ENCODE data around the gene SPSB2. TPM values are rescaled to one million over a fixed set of nuclear protein-coding genes. Genes with fewer than 3 reads are reported as not detected.
"Not testable (repeated sequence)": the region's sequence is repeated elsewhere in the genome, so short reads cannot be mapped to it uniquely, and the experiment has no call there.

The SPSB2 gene
- total and polyA plus RNA-seq, 11 donors = 2.3 to 6.6 (median 3.5) TPM

DNA sequence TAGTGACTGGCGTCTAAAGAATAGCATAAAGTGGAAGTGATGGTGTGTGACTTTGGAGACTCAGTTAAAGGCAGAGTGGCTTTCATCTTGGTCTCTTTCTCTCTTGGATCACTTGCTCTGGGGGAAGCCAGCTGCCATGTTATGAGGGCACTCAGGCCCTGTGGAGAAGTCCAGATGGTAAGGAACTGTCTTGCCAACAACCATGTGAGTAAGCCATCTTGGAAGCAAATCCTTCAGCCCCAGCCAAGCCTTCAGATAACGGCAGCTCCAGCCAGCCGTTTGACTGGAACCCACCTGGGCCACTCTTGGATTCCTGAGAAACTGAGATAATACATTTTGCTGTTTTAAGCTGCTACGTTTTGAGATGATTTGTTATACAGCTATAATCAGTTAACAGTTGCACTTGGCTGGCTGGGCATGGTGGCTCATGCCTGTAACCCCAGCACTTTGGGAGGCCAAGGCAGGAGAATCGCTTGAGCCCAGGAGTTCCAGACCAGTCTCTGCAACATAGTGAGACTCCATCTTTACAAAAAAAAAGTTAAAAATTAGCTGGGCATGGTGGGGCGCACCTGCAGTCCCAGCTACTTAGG lies 23.8 kb upstream of the SPSB2 start:
- TF ChIP-seq, protein P1, sequence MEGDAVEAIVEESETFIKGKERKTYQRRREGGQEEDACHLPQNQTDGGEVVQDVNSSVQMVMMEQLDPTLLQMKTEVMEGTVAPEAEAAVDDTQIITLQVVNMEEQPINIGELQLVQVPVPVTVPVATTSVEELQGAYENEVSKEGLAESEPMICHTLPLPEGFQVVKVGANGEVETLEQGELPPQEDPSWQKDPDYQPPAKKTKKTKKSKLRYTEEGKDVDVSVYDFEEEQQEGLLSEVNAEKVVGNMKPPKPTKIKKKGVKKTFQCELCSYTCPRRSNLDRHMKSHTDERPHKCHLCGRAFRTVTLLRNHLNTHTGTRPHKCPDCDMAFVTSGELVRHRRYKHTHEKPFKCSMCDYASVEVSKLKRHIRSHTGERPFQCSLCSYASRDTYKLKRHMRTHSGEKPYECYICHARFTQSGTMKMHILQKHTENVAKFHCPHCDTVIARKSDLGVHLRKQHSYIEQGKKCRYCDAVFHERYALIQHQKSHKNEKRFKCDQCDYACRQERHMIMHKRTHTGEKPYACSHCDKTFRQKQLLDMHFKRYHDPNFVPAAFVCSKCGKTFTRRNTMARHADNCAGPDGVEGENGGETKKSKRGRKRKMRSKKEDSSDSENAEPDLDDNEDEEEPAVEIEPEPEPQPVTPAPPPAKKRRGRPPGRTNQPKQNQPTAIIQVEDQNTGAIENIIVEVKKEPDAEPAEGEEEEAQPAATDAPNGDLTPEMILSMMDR (IDR thresholded peaks at IDR 0.05) = no peak
- no peak for TF ChIP-seq POLR2A (IDR thresholded peaks at IDR 0.05)
- H3K27me3 ChIP-seq = no peaks in the 10 kb centered on the region
- H3K27ac ChIP-seq = no peak overlapping the region
- DNase-seq (no peak), ATAC-seq (no peak)
- no peak overlapping the region for H3K4me3 ChIP-seq
- H3K4me1 ChIP-seq = peaks cover 0 to 11% (median 0%) of the 10 kb centered on the region in 12 donors
- intact Hi-C loops (cut with DNase I) = no loop called here
- no peaks in the 10 kb centered on the region for H3K9me3 ChIP-seq
- WGBS, 4 donors = 68 to 82% (median 75%) methylated on average over 6 of the region's 6 CpGs
- no peaks in the 10 kb centered on the region for H3K36me3 ChIP-seq

DNA sequence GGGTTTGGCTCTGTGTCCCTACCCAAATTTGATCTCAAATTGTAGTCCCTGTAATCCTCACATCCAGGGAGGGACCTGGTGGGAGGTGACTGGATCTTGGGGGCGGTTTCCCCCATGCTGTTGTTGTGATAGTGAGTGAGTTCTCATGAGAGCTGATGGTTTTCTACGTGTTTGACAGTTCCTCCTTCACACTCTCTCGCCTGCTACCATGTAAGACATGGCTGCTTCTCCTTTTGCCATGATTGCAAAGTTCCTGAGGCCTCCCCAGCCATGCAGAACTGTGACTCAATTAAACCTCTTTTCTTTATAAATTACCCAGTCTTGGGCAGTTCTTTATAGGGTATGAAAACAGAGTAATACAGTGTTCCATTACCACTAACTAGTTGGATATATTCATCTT lies 21.2 kb upstream of the SPSB2 start:
- no peaks in the 10 kb centered on the region for H3K36me3 ChIP-seq
- TF ChIP-seq POLR2A (IDR thresholded peaks at IDR 0.05) = no peak
- TF ChIP-seq, protein P1 (IDR thresholded peaks at IDR 0.05) = no peak
- no peak overlapping the region for H3K27ac ChIP-seq
- peaks cover 0 to 14% (median 6%) of the 10 kb centered on the region in 12 donors for H3K4me1 ChIP-seq
- ATAC-seq = no peak
- H3K4me3 ChIP-seq = no peak overlapping the region
- no peaks in the 10 kb centered on the region for H3K9me3 ChIP-seq
- intact Hi-C loops (cut with DNase I) = no loop called here
- H3K27me3 ChIP-seq = no peaks in the 10 kb centered on the region
- no peak for DNase-seq
- 77 to 87% (median 82%) methylated on average over 3 of the region's 3 CpGs for WGBS, 4 donors

DNA sequence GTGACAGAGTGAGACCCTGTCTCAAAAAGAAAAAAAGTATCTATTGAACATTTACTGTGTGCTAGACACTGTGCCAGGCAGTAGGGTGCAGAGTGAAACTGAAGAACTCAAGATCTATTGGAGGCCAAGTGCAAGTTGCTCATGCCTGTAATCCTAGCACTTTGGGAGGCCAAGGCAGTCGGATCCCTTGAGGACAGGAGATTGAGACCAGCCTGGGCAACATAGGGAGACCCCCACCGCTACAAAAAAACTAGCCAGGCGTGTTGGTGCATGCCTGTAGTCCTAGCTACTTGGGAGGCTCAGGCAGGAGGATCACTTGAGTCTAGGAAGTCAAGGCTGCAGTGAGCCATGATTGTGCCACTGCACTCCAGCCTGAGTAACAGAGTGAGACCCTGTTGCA lies 19.6 kb upstream of the SPSB2 start:
- H3K4me3 ChIP-seq; intact Hi-C loops (cut with DNase I); DNase-seq; ATAC-seq; H3K9me3 ChIP-seq; H3K27ac ChIP-seq; H3K36me3 ChIP-seq; H3K27me3 ChIP-seq: not testable (repeated sequence)
- WGBS, 4 donors = 92 to 98% (median 96%) methylated on average over 3 of the region's 3 CpGs
- H3K4me1 ChIP-seq = peaks cover 0 to 14% (median 6%) of the 10 kb centered on the region in 12 donors

DNA sequence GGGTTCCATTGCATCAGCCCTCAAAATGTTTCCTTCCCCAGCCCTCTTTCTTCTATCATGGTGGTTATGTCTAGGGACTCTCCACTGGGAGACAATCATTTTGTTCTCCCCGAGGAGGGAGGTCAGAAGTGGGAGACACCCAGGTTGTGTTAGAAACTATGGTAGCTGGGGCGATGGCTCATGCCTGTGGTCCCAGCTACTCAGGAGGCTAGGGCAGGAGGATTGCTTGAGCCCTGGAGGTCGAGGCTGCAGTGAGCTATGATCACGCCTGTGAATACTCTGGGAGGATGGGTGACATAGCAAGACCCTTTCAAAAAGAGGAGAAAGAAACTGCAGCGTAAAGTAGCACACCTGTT lies 18.5 kb upstream of the SPSB2 start:
- no peaks in the 10 kb centered on the region for H3K9me3 ChIP-seq
- ATAC-seq = peak in 3 of 4 donors; percentile 1 to 14 (median 2)
- H3K27me3 ChIP-seq = no peaks in the 10 kb centered on the region
- intact Hi-C loops (cut with DNase I) = loop anchor here in 3 of 10 donors (1.0 to 2.0 kb wide), 2 partner anchors 18 to 19 kb away; partner anchors contain the start of gene SPSB2 (in 3 of the 3)
- TF ChIP-seq, protein P1 (IDR thresholded peaks at IDR 0.05) = no peak
- TF ChIP-seq POLR2A (IDR thresholded peaks at IDR 0.05) = no peak
- peak overlapping the region; percentile 4 to 70 (median 57) for H3K4me3 ChIP-seq
- DNase-seq = no peak
- WGBS, 4 donors = 80 to 89% (median 85%) methylated on average over 5 of the region's 5 CpGs
- H3K27ac ChIP-seq = peak overlapping the region; percentile 66 to 97 (median 90)
- peaks cover 0 to 14% (median 6%) of the 10 kb centered on the region in 12 donors for H3K4me1 ChIP-seq
- no peaks in the 10 kb centered on the region for H3K36me3 ChIP-seq

Data from heart left ventricle (tissue), 16 donors.